MM.1S (cell line): ENCODE results near the gene BPIFB3.

Experiments
- DNase-seq: peaks from one replicate; pipeline ENCODE4 v3.0.0-alpha.2; 2015
- H2AFZ ChIP-seq: fragments of 300-600 bp; sonication (generic); 2 replicates; pipeline ENCODE4 v1.6.0; 2016; ENCODE audit warnings: antibody characterized with exemption, low read length
- H3F3A ChIP-seq: fragments of 300-600 bp; sonication (generic); 2 replicates; pipeline ENCODE4 v1.6.1; 2016; ENCODE audit warnings: mild to moderate bottlenecking, antibody characterized with exemption, low read length, moderate library complexity, mixed read lengths; ENCODE audit not compliant: insufficient read depth
- H3K27ac ChIP-seq: fragments of 300-600 bp; sonication (generic); 2 replicates; pipeline ENCODE4 v1.5.1; 2016; ENCODE audit warnings: mild to moderate bottlenecking, low read length
- H3K27me3 ChIP-seq: fragments of 300-600 bp; sonication (generic); replicated peaks from 2 replicates; pipeline ENCODE4 v1.6.0; 2016; ENCODE audit warnings: low read length; ENCODE audit not compliant: insufficient read depth
- H3K36me3 ChIP-seq: fragments of 300-600 bp; sonication (generic); replicated peaks from 2 replicates; pipeline ENCODE4 v1.6.1; 2016; ENCODE audit warnings: mild to moderate bottlenecking, low read length, mixed read lengths; ENCODE audit not compliant: insufficient read depth
- H3K4me1 ChIP-seq: fragments of 300-600 bp; sonication (generic); 2 replicates; pipeline ENCODE4 v1.6.1; 2016; ENCODE audit warnings: low read length, mixed read lengths
- H3K4me2 ChIP-seq: fragments of 300-600 bp; sonication (generic); 2 replicates; pipeline ENCODE4 v1.6.0; 2016; ENCODE audit warnings: low read depth, low read length
- H3K4me3 ChIP-seq: fragments of 300-600 bp; sonication (generic); 2 replicates; pipeline ENCODE4 v1.5.1; 2016; ENCODE audit warnings: low read length, mixed read lengths
- H3K79me2 ChIP-seq: fragments of 300-600 bp; sonication (generic); 2 replicates; pipeline ENCODE4 v1.6.1; 2016; ENCODE audit warnings: mixed run types, low read length, mixed read lengths
- H3K9ac ChIP-seq: fragments of 300-600 bp; sonication (generic); 2 replicates; pipeline ENCODE4 v1.6.1; 2016; ENCODE audit warnings: low read length, mixed read lengths
- H3K9me2 ChIP-seq: fragments of 300-600 bp; sonication (generic); replicated peaks from 2 replicates; pipeline ENCODE4 v1.6.1; 2016; ENCODE audit warnings: mild to moderate bottlenecking, low read length, mixed read lengths; ENCODE audit not compliant: insufficient read depth
- H3K9me3 ChIP-seq: fragments of 300-600 bp; sonication (generic); replicated peaks from 2 replicates; pipeline ENCODE4 v1.6.1; 2016; ENCODE audit warnings: mild to moderate bottlenecking, low read length, mixed read lengths; ENCODE audit not compliant: insufficient read depth
- H4K20me1 ChIP-seq: fragments of 300-600 bp; sonication (generic); 2 replicates; pipeline ENCODE4 v1.6.1; 2016; ENCODE audit warnings: mild to moderate bottlenecking, low read length, moderate library complexity, mixed read lengths; ENCODE audit not compliant: insufficient read depth
- EZH2 ChIP-seq: fragments of 300-600 bp; sonication (generic); optimal IDR thresholded peaks from 2 replicates; pipeline ENCODE3; 2017; ENCODE audit warnings: low read depth, mild to moderate bottlenecking, antibody characterized with exemption, low read length, mixed read lengths
- EZH2phosphoT487 ChIP-seq: fragments of 300-600 bp; sonication (generic); IDR thresholded peaks from 2 replicates; pipeline ENCODE4 v1.6.1; 2018; ENCODE audit warnings: antibody characterized with exemption, low read length
- TF ChIP-seq, protein P1 (sequence below): fragments of 300-600 bp; sonication (generic); IDR thresholded peaks from 2 replicates; pipeline ENCODE4 v1.5.1; 2016; ENCODE audit warnings: antibody characterized with exemption, low read length, mixed read lengths

The BPIFB3 gene

DNA sequence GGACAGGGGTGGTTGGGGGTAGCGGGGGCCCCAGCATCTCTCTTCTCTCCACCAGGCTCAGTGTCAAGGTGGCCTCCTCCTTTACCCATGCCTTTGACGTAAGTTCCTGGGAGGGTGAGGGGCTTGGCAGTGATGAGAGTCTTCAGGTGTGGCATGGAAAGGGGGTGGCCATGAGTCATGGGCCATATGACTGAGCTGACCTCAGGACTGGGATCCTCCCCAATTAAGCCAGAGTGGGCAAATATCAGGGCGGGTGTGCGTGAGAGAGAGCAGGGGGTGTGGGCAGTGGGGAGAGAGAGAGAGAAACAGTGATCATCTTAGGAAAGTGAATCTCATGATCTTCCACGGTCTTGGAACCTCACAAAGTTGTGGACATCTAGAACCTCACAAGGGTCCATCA is 17.5 kb downstream of the BPIFB3 start:
- H3F3A ChIP-seq, result no peaks in the 10 kb centered on the region
- no peak for DNase-seq
- H3K9me2 ChIP-seq, result no peaks in the 10 kb centered on the region
- H3K27ac ChIP-seq, result no peak overlapping the region
- H2AFZ ChIP-seq, result no peak overlapping the region
- H3K4me1 ChIP-seq, result no peaks in the 10 kb centered on the region
- H3K9me3 ChIP-seq, result no peaks in the 10 kb centered on the region
- H3K4me3 ChIP-seq, result no peak overlapping the region
- H3K36me3 ChIP-seq, result no peaks in the 10 kb centered on the region
- no peak overlapping the region for H3K4me2 ChIP-seq
- TF ChIP-seq, protein P1, sequence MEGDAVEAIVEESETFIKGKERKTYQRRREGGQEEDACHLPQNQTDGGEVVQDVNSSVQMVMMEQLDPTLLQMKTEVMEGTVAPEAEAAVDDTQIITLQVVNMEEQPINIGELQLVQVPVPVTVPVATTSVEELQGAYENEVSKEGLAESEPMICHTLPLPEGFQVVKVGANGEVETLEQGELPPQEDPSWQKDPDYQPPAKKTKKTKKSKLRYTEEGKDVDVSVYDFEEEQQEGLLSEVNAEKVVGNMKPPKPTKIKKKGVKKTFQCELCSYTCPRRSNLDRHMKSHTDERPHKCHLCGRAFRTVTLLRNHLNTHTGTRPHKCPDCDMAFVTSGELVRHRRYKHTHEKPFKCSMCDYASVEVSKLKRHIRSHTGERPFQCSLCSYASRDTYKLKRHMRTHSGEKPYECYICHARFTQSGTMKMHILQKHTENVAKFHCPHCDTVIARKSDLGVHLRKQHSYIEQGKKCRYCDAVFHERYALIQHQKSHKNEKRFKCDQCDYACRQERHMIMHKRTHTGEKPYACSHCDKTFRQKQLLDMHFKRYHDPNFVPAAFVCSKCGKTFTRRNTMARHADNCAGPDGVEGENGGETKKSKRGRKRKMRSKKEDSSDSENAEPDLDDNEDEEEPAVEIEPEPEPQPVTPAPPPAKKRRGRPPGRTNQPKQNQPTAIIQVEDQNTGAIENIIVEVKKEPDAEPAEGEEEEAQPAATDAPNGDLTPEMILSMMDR, result no peak
- TF ChIP-seq EZH2phosphoT487 (no peak), EZH2 (no peak)
- H3K9ac ChIP-seq, result no peak overlapping the region
- H3K27me3 ChIP-seq, result peaks cover 59% of the 10 kb centered on the region
- H4K20me1 ChIP-seq, result no peaks in the 10 kb centered on the region
- H3K79me2 ChIP-seq, result no peaks in the 10 kb centered on the region

DNA sequence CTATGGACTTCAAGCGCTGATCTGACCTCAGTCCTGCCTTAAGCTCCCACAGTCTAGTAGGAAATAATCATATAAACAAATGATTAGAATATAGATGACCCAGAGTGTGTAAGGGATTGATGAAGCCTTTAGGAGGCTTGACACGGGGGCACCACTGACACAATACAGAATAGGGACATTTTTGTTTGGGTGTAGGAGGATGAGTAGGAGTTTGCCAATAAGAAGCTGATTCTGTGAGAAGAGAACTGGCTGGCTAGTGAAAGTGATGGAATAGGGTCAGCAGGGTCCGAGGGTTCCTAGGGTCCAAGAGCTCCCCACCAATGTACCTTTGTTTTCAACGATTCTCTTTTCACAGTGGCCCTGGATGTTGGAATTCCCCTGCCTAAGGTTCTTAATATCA is 18.7 kb downstream of the BPIFB3 start:
- no peak overlapping the region for H3K4me2 ChIP-seq
- no peak overlapping the region for H3K4me3 ChIP-seq
- H3K4me1 ChIP-seq, result no peaks in the 10 kb centered on the region
- no peak overlapping the region for H3K9ac ChIP-seq
- H3F3A ChIP-seq, result no peaks in the 10 kb centered on the region
- no peak overlapping the region for H3K27ac ChIP-seq
- TF ChIP-seq, protein P1, result no peak
- TF ChIP-seq EZH2 (no peak), EZH2phosphoT487 (no peak)
- no peaks in the 10 kb centered on the region for H3K36me3 ChIP-seq
- no peaks in the 10 kb centered on the region for H3K79me2 ChIP-seq
- H3K27me3 ChIP-seq, result peaks cover 64% of the 10 kb centered on the region
- H4K20me1 ChIP-seq, result no peaks in the 10 kb centered on the region
- H3K9me2 ChIP-seq, result no peaks in the 10 kb centered on the region
- DNase-seq, result no peak
- H3K9me3 ChIP-seq, result no peaks in the 10 kb centered on the region
- H2AFZ ChIP-seq, result no peak overlapping the region

DNA sequence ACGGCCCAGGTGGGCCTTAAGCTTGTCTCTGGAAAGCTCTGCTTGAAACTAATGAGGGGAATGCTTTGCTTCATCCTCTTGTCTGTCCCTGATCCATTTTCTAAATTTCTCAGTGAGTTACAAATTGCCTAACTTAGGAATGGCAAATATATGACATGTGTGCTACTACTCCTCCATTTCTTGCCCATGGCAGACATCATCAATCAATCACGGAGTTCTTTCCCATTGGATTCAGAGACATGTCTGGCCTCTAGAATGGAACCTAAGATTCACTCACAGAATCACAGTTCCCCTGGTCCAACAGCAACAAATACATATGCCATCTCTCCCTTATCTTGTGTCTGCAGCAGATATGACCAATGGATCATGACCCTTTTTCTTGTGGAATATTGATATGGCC is 19.1 kb downstream of the BPIFB3 start:
- no peak for TF ChIP-seq EZH2
- Histone ChIP-seq H3K27ac (no peak overlapping the region), H2AFZ (no peak overlapping the region), H3K4me3 (no peak overlapping the region), H3K36me3 (no peaks in the 10 kb centered on the region), H3K4me2 (no peak overlapping the region), H3K9ac (no peak overlapping the region), H3K9me2 (no peaks in the 10 kb centered on the region), H3F3A (no peaks in the 10 kb centered on the region), H3K4me1 (no peaks in the 10 kb centered on the region), H3K9me3 (no peaks in the 10 kb centered on the region), H4K20me1 (no peaks in the 10 kb centered on the region), H3K27me3 (peaks cover 64% of the 10 kb centered on the region), H3K79me2 (no peaks in the 10 kb centered on the region)
- no peak for DNase-seq

GRCh38 chr20:33074675-33075074 is 21.0 kb downstream of the BPIFB3 start:
- H3F3A ChIP-seq, result no peaks in the 10 kb centered on the region
- TF ChIP-seq EZH2phosphoT487, result no peak
- no peak for TF ChIP-seq EZH2
- TF ChIP-seq, protein P1, result no peak
- no peaks in the 10 kb centered on the region for H3K36me3 ChIP-seq
- no peak overlapping the region for H3K4me2 ChIP-seq
- H3K9me3 ChIP-seq, result no peaks in the 10 kb centered on the region
- H3K27me3 ChIP-seq, result peaks cover 60% of the 10 kb centered on the region
- no peak overlapping the region for H3K9ac ChIP-seq
- DNase-seq, result no peak
- H2AFZ ChIP-seq, result no peak overlapping the region
- H3K9me2 ChIP-seq, result no peaks in the 10 kb centered on the region
- H3K4me3 ChIP-seq, result no peak overlapping the region
- no peaks in the 10 kb centered on the region for H4K20me1 ChIP-seq
- no peak overlapping the region for H3K27ac ChIP-seq
- no peaks in the 10 kb centered on the region for H3K4me1 ChIP-seq
- H3K79me2 ChIP-seq, result no peaks in the 10 kb centered on the region
